HCT116 (cell line): ENCODE measurements around the gene LTBR. TPM values are rescaled to one million over a fixed set of nuclear protein-coding genes. Genes with fewer than 3 reads are reported as not detected.

Experiments
- ATAC-seq: fragments of 200-7000 bp; cut with Tn5 transposase; 2 replicates; pipeline ENCODE4 v1.9.1; 2020; ENCODE audit warnings: mild to moderate bottlenecking, moderate library complexity
- BruUV-seq: library from RNA; stranded (reverse); fragments of 400-500 nt; replicated peaks from 2 replicates; lab custom pipeline; 2021; lab: Mats Ljungman, UMichigan
- CTCF ChIA-PET: fragments of 300-600 bp; sonication (Branson Sonifier 250); formaldehyde crosslinking; loops from one replicate; lab custom pipeline; 2021; ENCODE audit warnings: antibody characterized with exemption; lab: Charles Lee
- POLR2A ChIA-PET: fragments of 300-600, 350-600 bp; sonication (Branson Sonifier 250); formaldehyde crosslinking; loops from one replicate; lab custom pipeline; 2021; ENCODE audit warnings: antibody characterized with exemption; lab: Charles Lee
- RAD21 ChIA-PET, 2 experiments: fragments of 300-600 bp; sonication (Branson Sonifier 250); formaldehyde crosslinking; loops; one replicate each; lab custom pipeline; 2023; ENCODE audit warnings: low total read pairs in 2 of 2; ENCODE audit not compliant: uncharacterized antibody in 2 of 2, unreplicated experiment in 2 of 2, low non-redundant PET in 1 of 2; lab: Charles Lee
- DNase-seq: peaks from one replicate; pipeline ENCODE4 v3.0.0-alpha.2; 2010; ENCODE audit warnings: low read depth, low spot score
- H2AFZ ChIP-seq: fragments of 200-600 bp; shearing (Covaris generic), sonication (generic); 2 replicates; pipeline ENCODE4 v1.6.1; 2017; ENCODE audit warnings: low read depth, mixed run types, mixed read lengths, antibody characterized with exemption, low read length; ENCODE audit not compliant: poor library complexity, severe bottlenecking
- H3K27ac ChIP-seq: 2 replicates; pipeline ENCODE4 v1.5.1; 2012; ENCODE audit warnings: low read depth, low read length
- H3K27me3 ChIP-seq: fragments of 200-600 bp; sonication (generic); 2 replicates; pipeline ENCODE4 v1.6.1; 2016; ENCODE audit warnings: mixed run types, low read length, mixed read lengths; ENCODE audit not compliant: insufficient read depth
- H3K36me3 ChIP-seq, 2 experiments: fragments of 200-500 bp in 1 of 2; fragments of 200-600 bp in 1 of 2; sonication (Bioruptor generic) in 1 of 2; sonication (generic) in 1 of 2; 2 replicates each; pipeline versions ENCODE4 v1.5.1 to v1.6.1; 2014 to 2016; ENCODE audit warnings: low read length in 2 of 2, inconsistent platforms in 1 of 2, mixed read lengths in 1 of 2, mixed run types in 1 of 2; ENCODE audit not compliant: insufficient read depth in 2 of 2, control insufficient read depth in 1 of 2
- H3K4me1 ChIP-seq, 2 experiments: fragments of 200-600 bp in 1 of 2; sonication (generic) in 1 of 2; 2 replicates each; pipeline versions ENCODE4 v1.5.1 to v1.6.1; 2012 to 2017; ENCODE audit warnings: low read length in 2 of 2, inconsistent platforms in 1 of 2, mild to moderate bottlenecking in 1 of 2, mixed read lengths in 1 of 2, mixed run types in 1 of 2, moderate library complexity in 1 of 2; ENCODE audit not compliant: insufficient read depth in 2 of 2, control insufficient read depth in 1 of 2
- H3K4me2 ChIP-seq: fragments of 200-600 bp; sonication (generic); 2 replicates; pipeline ENCODE4 v1.6.1; 2017; ENCODE audit warnings: mixed run types, low read length, mixed read lengths
- H3K4me3 ChIP-seq, 2 experiments: fragments of 200-600 bp in 1 of 2; sonication (generic) in 1 of 2; replicated peaks in 1 of 2; 2 replicates each; pipeline ENCODE4 v1.5.1; 2011 to 2016; ENCODE audit warnings: low read length in 2 of 2, control low read depth in 1 of 2, low read depth in 1 of 2, mild to moderate bottlenecking in 1 of 2, mixed read lengths in 1 of 2, mixed run types in 1 of 2
- H3K79me2 ChIP-seq: fragments of 200-600 bp; sonication (generic); 2 replicates; pipeline ENCODE4 v1.6.1; 2017; ENCODE audit warnings: mild to moderate bottlenecking, mixed run types, low read length, moderate library complexity, mixed read lengths; ENCODE audit not compliant: insufficient read depth
- H3K9ac ChIP-seq: fragments of 200-600 bp; sonication (generic); 2 replicates; pipeline ENCODE4 v1.6.1; 2016; ENCODE audit warnings: low read length, mixed read lengths
- H3K9me2 ChIP-seq: fragments of 200-600 bp; sonication (generic), shearing (Covaris generic); 2 replicates; pipeline ENCODE4 v1.6.1; 2017; ENCODE audit warnings: mixed run types, mild to moderate bottlenecking, moderate library complexity; ENCODE audit not compliant: insufficient read depth
- H3K9me3 ChIP-seq, 2 experiments: fragments of 200-500 bp in 1 of 2; fragments of 200-600 bp in 1 of 2; sonication (Bioruptor generic) in 1 of 2; sonication (generic) in 1 of 2; 2 replicates each; pipeline ENCODE4 v1.6.1; 2014 to 2017; ENCODE audit warnings: low read length in 2 of 2, mixed read lengths in 2 of 2, inconsistent platforms in 1 of 2, low read depth in 1 of 2, mild to moderate bottlenecking in 1 of 2, mixed run types in 1 of 2, moderate library complexity in 1 of 2; ENCODE audit not compliant: control insufficient read depth in 1 of 2, insufficient read depth in 1 of 2
- H4K20me1 ChIP-seq: fragments of 200-600 bp; sonication (generic), shearing (Covaris generic); 2 replicates; pipeline ENCODE4 v1.6.1; 2017; ENCODE audit warnings: mixed run types, mild to moderate bottlenecking, moderate library complexity; ENCODE audit not compliant: insufficient read depth
- ATF3 ChIP-seq: IDR thresholded peaks from 2 replicates; pipeline ENCODE4 v1.6.1; 2012
- POLR2AphosphoS5 ChIP-seq: IDR thresholded peaks from 2 replicates; pipeline ENCODE4 v1.6.1; 2011; ENCODE audit warnings: mild to moderate bottlenecking, low read depth, low read length, moderate library complexity
- SRF ChIP-seq: IDR thresholded peaks from 2 replicates; pipeline ENCODE4 v1.6.1; 2012; ENCODE audit warnings: low read depth
- intact Hi-C: fragments of 100-400 bp; cut with micrococcal nuclease; formaldehyde crosslinking; loops from 2 replicates; pipeline ENCODE4 v1.10.0; 2022
- total RNA-seq: library from RNA; stranded (reverse); gene quantifications from one replicate; pipeline ENCODE4 v1.2.1, GENCODE V29; 2021; ENCODE audit not compliant: unreplicated experiment

LTBR gene
- total RNA-seq, 1 experiment from 2014 or later = 128 TPM

- BruUV-seq = TSS peak; percentile 87
- Histone ChIP-seq H3K9ac (peak overlapping the region; percentile 73), H3K9me2 (no peaks in the 10 kb centered on the region), H3K4me1 (peaks cover 84 to 99% of the 10 kb centered on the region in 2 experiments), H3K4me2 (peak overlapping the region; percentile 91), H3K36me3 (0 out of 4 replicates have a peak, but pooled peaks cover 0 to 7% of the 10 kb centered on the region in 2 experiments), H3K79me2 (peaks cover 55% of the 10 kb centered on the region), H3K27ac (peak overlapping the region; percentile 100), H3K4me3 (peak overlapping the region; percentile 54 to 58), H3K9me3 (no peaks in the 10 kb centered on the region), H3K27me3 (no peaks in the 10 kb centered on the region), H4K20me1 (no peaks in the 10 kb centered on the region), H2AFZ (no peak overlapping the region)
- intact Hi-C loops = no loop called here
- TF ChIP-seq POLR2AphosphoS5 (peak; percentile 17), ATF3 (no peak)
- ChIA-PET POLR2A (interaction anchor here (0.7 to 3.8 kb wide), 3 partner anchors 8 to 37 kb away, joined by 4 to 29 read pairs (median 13); partner anchors contain the start of gene LTBR), RAD21 (interaction anchor here (0.6 to 1.8 kb wide), 2 partner anchors 36 to 44 kb away, joined by 3 to 4 read pairs; no protein-coding TSS in a partner anchor), CTCF (interaction anchor here (0.9 to 1.5 kb wide), 2 partner anchors 92 to 165 kb away, joined by 3 read pairs; no protein-coding TSS in a partner anchor)
- ATAC-seq (peak; percentile 3), DNase-seq (peak; percentile 65)
Observed at GRCh38 chr12:6373022-6373787, 10.8 kb upstream of the LTBR start.

GRCh38 chr12:6374028-6374785 is 9.8 kb upstream of the LTBR start:
- H4K20me1 ChIP-seq = no peaks in the 10 kb centered on the region
- H3K4me1 ChIP-seq = peaks cover 81 to 96% of the 10 kb centered on the region in 2 experiments
- no peaks in the 10 kb centered on the region for H3K27me3 ChIP-seq
- intact Hi-C loops = no loop called here
- ChIA-PET RAD21 (interaction anchor here in 1 of 2 experiments (0.6 to 1.4 kb wide), 2 partner anchors 15 to 48 kb away, joined by 3 read pairs; no protein-coding TSS in a partner anchor), CTCF (interaction anchor here (1.4 to 1.5 kb wide), 2 partner anchors 48 to 164 kb away, joined by 3 to 4 read pairs; no protein-coding TSS in a partner anchor), POLR2A (interaction anchor here (1.3 to 1.9 kb wide), 3 partner anchors 28 to 46 kb away, joined by 5 to 11 read pairs (median 6); no protein-coding TSS in a partner anchor)
- peak overlapping the region; percentile 100 for H3K27ac ChIP-seq
- peak overlapping the region; percentile 54 to 58 for H3K4me3 ChIP-seq
- H3K9me3 ChIP-seq = no peaks in the 10 kb centered on the region
- H2AFZ ChIP-seq = no peak overlapping the region
- no TSS peak for BruUV-seq
- H3K9ac ChIP-seq = peak overlapping the region; percentile 73
- peak overlapping the region; percentile 91 for H3K4me2 ChIP-seq
- no peaks in the 10 kb centered on the region for H3K36me3 ChIP-seq
- TF ChIP-seq SRF = no peak
- TF ChIP-seq, all 23 proteins: peak for 0
- ATAC-seq (no peak), DNase-seq (no peak)
- H3K9me2 ChIP-seq = no peaks in the 10 kb centered on the region
- H3K79me2 ChIP-seq = peaks cover 45% of the 10 kb centered on the region
